Upper lobe of right lung (tissue), 1 donor: ENCODE measurements around the gene NOB1. TPM values are rescaled to one million over a fixed set of nuclear protein-coding genes. Genes with fewer than 3 reads are reported as not detected.
"Not testable (repeated sequence)": the region's sequence is repeated elsewhere in the genome, so short reads cannot be mapped to it uniquely, and the experiment has no call there.

Experiments
- ATAC-seq: fragments of 200-7000 bp; cut with Tn5 transposase; one replicate; pipeline ENCODE4 v1.9.1; 2020; ENCODE audit warnings: mild to moderate bottlenecking, moderate library complexity
- DNase-seq: peaks from one replicate; pipeline ENCODE4 v3.0.0-alpha.2; 2020
- H3K27ac ChIP-seq: fragments of 200-600 bp; one replicate; pipeline ENCODE4 v1.8.0; 2022
- H3K27me3 ChIP-seq: fragments of 200-600 bp; one replicate; pipeline ENCODE4 v1.8.0; 2022; ENCODE audit warnings: mild to moderate bottlenecking
- H3K36me3 ChIP-seq: fragments of 200-600 bp; one replicate; pipeline ENCODE4 v1.8.0; 2022
- H3K4me1 ChIP-seq: fragments of 200-600 bp; one replicate; pipeline ENCODE4 v1.8.0; 2022
- H3K4me3 ChIP-seq: fragments of 200-600 bp; one replicate; pipeline ENCODE4 v1.8.0; 2022; ENCODE audit warnings: mild to moderate bottlenecking
- H3K9me3 ChIP-seq: fragments of 200-600 bp; one replicate; pipeline ENCODE4 v1.8.0; 2022
- intact Hi-C: fragments of 100-400 bp; cut with DNase I; formaldehyde crosslinking; loops from one replicate; pipeline ENCODE4 v1.11.0; 2022
- total RNA-seq: library from RNA; stranded (reverse); fragmentation: NEBNext Ultra II Directional; extraction: Animal tissue kit (Norgen Biotek cat#: 25700); gene quantifications from one replicate; pipeline ENCODE4 v1.2.1, GENCODE V29; 2021
- TF ChIP-seq, protein P1 (sequence below): fragments of 200-600 bp; IDR thresholded peaks from one replicate; pipeline ENCODE4 v1.8.0; 2022; ENCODE audit warnings: antibody characterized with exemption
- donor health status: DM: no; HTN: yes; CAD: no; lungs with severe emphysema.

NOB1 gene
- total RNA-seq, 1 donor from 2014 or later: 32.0 TPM

DNA sequence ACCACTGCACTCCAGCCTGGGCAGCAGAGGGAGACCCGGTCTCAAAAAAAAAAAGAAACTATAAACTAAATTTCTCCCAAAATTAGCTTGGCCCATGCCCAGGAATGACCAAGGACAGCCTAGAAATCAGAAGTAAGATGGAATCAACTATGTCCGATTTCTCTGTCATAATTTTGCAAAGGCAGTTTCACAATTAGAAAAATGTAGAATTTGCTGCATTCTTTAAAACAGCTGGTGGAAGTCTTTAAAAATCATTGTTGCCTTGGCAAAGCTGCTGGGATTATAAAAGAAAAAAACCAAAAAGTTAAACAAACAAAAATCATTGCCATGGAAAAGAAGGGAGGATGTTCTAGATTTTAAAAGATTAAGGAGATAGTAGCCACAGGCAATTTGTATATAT, 39.8 kb upstream of the NOB1 start:
- Histone ChIP-seq H3K4me1 (no peaks in the 10 kb centered on the region), H3K27ac (peak overlapping the region; percentile 51), H3K9me3 (no peaks in the 10 kb centered on the region), H3K36me3 (peaks cover 7% of the 10 kb centered on the region), H3K27me3 (no peaks in the 10 kb centered on the region), H3K4me3 (no peak overlapping the region)
- TF ChIP-seq, protein P1, sequence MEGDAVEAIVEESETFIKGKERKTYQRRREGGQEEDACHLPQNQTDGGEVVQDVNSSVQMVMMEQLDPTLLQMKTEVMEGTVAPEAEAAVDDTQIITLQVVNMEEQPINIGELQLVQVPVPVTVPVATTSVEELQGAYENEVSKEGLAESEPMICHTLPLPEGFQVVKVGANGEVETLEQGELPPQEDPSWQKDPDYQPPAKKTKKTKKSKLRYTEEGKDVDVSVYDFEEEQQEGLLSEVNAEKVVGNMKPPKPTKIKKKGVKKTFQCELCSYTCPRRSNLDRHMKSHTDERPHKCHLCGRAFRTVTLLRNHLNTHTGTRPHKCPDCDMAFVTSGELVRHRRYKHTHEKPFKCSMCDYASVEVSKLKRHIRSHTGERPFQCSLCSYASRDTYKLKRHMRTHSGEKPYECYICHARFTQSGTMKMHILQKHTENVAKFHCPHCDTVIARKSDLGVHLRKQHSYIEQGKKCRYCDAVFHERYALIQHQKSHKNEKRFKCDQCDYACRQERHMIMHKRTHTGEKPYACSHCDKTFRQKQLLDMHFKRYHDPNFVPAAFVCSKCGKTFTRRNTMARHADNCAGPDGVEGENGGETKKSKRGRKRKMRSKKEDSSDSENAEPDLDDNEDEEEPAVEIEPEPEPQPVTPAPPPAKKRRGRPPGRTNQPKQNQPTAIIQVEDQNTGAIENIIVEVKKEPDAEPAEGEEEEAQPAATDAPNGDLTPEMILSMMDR: no peak
- intact Hi-C loops: loop anchor here (10.0 kb wide), 1 partner anchor 140 kb away; no protein-coding TSS in a partner anchor
- no peak for DNase-seq
- ATAC-seq: no peak

DNA sequence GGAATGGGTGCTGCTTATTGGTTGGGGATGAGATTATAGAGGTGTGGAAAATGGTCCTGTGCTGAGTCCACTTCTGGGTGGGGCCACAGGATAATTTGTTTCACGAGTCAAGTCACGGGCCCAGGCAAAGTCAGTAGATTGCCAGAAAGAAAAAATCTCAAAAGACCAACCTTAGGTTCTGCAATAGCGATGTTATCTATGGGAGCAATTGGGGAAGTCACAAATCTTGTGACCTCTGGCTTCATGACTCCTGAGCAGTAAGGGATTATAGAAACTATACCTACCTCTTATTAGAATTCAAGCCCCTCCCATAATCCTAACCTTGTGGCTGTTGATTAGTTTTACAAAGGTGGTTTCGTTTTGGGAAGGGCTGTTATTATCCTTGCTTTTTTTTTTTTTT, 38.8 kb upstream of the NOB1 start:
- DNase-seq: peak; percentile 6
- peaks cover 9% of the 10 kb centered on the region for H3K36me3 ChIP-seq
- intact Hi-C loops: loop anchor here (10.0 kb wide), 1 partner anchor 141 kb away; no protein-coding TSS in a partner anchor

DNA sequence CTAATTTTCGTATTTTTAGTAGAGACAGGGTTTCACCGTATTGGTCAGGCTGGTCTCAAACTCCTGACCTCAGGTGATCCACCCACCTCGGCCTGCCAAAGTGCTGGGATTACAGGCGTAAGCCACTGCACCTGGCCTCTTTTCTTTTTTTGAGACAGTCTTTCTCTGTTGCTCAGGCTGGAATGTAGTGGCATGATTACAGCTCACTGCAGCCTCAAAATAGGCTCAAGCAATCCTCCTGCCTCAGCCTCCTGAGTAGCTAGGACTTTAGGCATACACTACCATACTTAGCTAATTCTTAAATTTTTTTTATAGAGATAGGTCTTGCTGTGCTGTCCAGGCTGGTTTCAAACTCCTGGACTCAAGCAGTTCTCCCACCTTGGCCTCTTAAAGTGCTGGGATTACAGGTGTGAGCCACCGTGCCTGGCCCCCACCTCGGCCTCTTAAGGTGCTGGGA, 36.7 kb upstream of the NOB1 start:
- peak; percentile 11 for DNase-seq
- H3K4me3 ChIP-seq, H3K27me3 ChIP-seq, H3K4me1 ChIP-seq, ATAC-seq, H3K27ac ChIP-seq, H3K9me3 ChIP-seq: not testable (repeated sequence)
- intact Hi-C loops: loop anchor here (10.0 kb wide), 1 partner anchor 143 kb away; no protein-coding TSS in a partner anchor
- H3K36me3 ChIP-seq: peaks cover 28% of the 10 kb centered on the region

More for the DNA sequence above, 38.8 kb upstream of the NOB1 start:
- H3K27ac ChIP-seq: no peak overlapping the region
- H3K9me3 ChIP-seq: no peaks in the 10 kb centered on the region
- H3K27me3 ChIP-seq: no peaks in the 10 kb centered on the region
- no peak for ATAC-seq
- no peaks in the 10 kb centered on the region for H3K4me1 ChIP-seq
- H3K4me3 ChIP-seq: no peak overlapping the region
- TF ChIP-seq, protein P1: no peak

DNA sequence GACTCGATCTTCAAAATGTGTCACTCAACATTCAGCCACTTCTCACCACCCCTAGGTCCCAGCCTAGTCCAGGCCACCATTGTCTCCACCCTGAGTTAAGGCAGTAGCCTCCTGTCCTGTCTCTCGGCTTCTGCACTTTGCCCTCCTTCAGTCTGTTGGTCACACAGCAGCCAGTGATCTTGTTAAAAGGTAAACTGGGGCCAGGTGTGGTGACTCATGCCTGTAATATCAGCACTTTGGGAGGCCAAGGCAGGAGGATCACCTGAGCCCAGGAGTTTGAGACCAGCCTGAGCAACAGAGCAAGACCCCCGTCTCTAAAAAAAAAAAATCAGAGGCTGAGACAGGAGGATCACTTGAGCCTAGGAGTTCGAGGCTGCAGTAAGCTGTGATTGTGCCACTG, 33.2 kb upstream of the NOB1 start:
- TF ChIP-seq, protein P1: no peak
- intact Hi-C loops: no loop called here
- H3K36me3 ChIP-seq: peaks cover 41% of the 10 kb centered on the region
- H3K4me3 ChIP-seq: no peak overlapping the region
- no peaks in the 10 kb centered on the region for H3K4me1 ChIP-seq
- H3K27ac ChIP-seq: no peak overlapping the region
- ATAC-seq (no peak), DNase-seq (peak; percentile 19)
- no peaks in the 10 kb centered on the region for H3K9me3 ChIP-seq
- no peaks in the 10 kb centered on the region for H3K27me3 ChIP-seq

DNA sequence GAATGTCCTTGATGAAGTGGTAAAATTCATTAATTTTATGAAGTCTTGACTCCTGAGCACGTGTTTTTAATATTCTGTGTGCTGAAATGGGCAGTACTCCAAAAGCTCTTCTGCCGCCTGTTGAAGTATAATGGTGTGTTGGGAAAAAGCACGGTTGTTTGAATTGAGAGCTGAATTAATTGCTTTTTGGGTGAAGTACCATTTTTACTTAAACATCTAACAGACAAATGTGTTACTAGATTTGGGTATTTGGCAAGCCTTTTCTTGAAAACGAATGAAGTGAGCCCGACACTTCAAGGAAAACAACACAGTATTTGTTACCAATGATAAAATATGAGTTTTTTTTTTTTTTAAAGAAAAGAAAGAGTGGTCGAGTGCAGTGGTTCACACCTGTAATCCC, 29.9 kb upstream of the NOB1 start:
- Histone ChIP-seq H3K36me3 (peaks cover 41% of the 10 kb centered on the region), H3K9me3 (no peaks in the 10 kb centered on the region), H3K27ac (no peak overlapping the region), H3K27me3 (no peaks in the 10 kb centered on the region), H3K4me1 (no peaks in the 10 kb centered on the region), H3K4me3 (no peak overlapping the region)
- no peak for DNase-seq
- intact Hi-C loops: no loop called here
- TF ChIP-seq, protein P1: no peak
- no peak for ATAC-seq

DNA sequence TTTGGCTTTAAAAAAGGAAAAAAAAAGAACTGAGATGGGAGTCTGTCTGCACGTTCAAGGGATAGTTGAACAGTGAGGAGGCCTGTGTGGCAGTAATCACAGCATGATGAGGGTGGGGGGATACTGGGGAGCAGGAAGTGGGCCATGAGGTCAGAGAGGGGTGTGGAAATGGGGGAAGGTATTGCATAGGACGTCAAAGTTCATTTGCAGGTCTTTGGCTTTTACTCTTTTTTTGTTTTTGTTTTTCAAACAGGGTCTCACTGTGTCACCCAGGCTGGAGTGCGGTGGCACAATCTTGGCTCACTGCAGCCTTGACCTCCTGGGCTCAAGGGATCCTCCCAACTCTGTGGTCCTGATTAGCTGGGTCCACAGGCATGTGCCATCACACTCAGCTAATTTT, 26.4 kb upstream of the NOB1 start:
- DNase-seq: no peak
- intact Hi-C loops: no loop called here
- H3K27ac ChIP-seq: no peak overlapping the region
- H3K4me3 ChIP-seq: no peak overlapping the region
- no peaks in the 10 kb centered on the region for H3K9me3 ChIP-seq
- peaks cover 17% of the 10 kb centered on the region for H3K36me3 ChIP-seq
- ATAC-seq: no peak
- TF ChIP-seq, protein P1: no peak
- H3K4me1 ChIP-seq: no peaks in the 10 kb centered on the region
- H3K27me3 ChIP-seq: no peaks in the 10 kb centered on the region
